ENCODE measurements around the gene FOXL3.
"Not testable (repeated sequence)": the region's sequence is repeated elsewhere in the genome, so short reads cannot be mapped to it uniquely, and the experiment has no call there.

FOXL3 gene

GRCh38 chr7:289756-290553 is at the start of gene FOXL3:
Gene FOXL3, plus strand, starts transcription at chr7:290170. Its CDS starts 0 bp downstream, at chr7:290170.
- DNase-seq (ENCODE audit: low read depth, low spot score), result no peak

GRCh38 chr7:240887-241421 is 49.0 kb upstream of the FOXL3 start:
- DNase-seq (ENCODE audit: low read depth, low spot score), result no peak

GRCh38 chr7:241513-241912 is 48.5 kb upstream of the FOXL3 start:
- DNase-seq (ENCODE audit: low read depth, low spot score), result no peak

GRCh38 chr7:242826-243579 is 47.0 kb upstream of the FOXL3 start:
- not testable (repeated sequence) for DNase-seq (ENCODE audit: low read depth, low spot score)

GRCh38 chr7:243580-243978 is 46.4 kb upstream of the FOXL3 start:
- not testable (repeated sequence) for DNase-seq (ENCODE audit: low read depth, low spot score)

GRCh38 chr7:244974-245373 is 45.0 kb upstream of the FOXL3 start:
- DNase-seq (ENCODE audit: low read depth, low spot score), result no peak

- no peak for DNase-seq (ENCODE audit: low read depth, low spot score)
These were observed 44.2 kb upstream of the FOXL3 start for GRCh38 chr7:245574-246295.

GRCh38 chr7:246451-246850 is 43.5 kb upstream of the FOXL3 start:
- DNase-seq (ENCODE audit: low read depth, low spot score), result no peak

GRCh38 chr7:247181-247580 is 42.8 kb upstream of the FOXL3 start:
- DNase-seq (ENCODE audit: low read depth, low spot score), result no peak

- DNase-seq (ENCODE audit: low read depth, low spot score), result no peak
These were observed 42.3 kb upstream of the FOXL3 start for GRCh38 chr7:247636-248035.

- DNase-seq (ENCODE audit: low read depth, low spot score), result no peak
These were observed 41.1 kb upstream of the FOXL3 start for GRCh38 chr7:248732-249435.

- DNase-seq (ENCODE audit: low read depth, low spot score), result no peak
These were observed 40.0 kb upstream of the FOXL3 start for GRCh38 chr7:249989-250388.

GRCh38 chr7:250523-250922 is 39.4 kb upstream of the FOXL3 start:
- no peak for DNase-seq (ENCODE audit: low read depth, low spot score)

- DNase-seq (ENCODE audit: low read depth, low spot score), result no peak
These were observed 39.0 kb upstream of the FOXL3 start for GRCh38 chr7:251005-251404.

- no peak for DNase-seq (ENCODE audit: low read depth, low spot score)
These were observed 38.4 kb upstream of the FOXL3 start for GRCh38 chr7:251446-252175.

- no peak for DNase-seq (ENCODE audit: low read depth, low spot score)
These were observed 37.6 kb upstream of the FOXL3 start for GRCh38 chr7:252216-252965.

- no peak for DNase-seq (ENCODE audit: low read depth, low spot score)
These were observed 37.0 kb upstream of the FOXL3 start for GRCh38 chr7:252981-253380.

- DNase-seq (ENCODE audit: low read depth, low spot score), result no peak
These were observed 36.2 kb upstream of the FOXL3 start for GRCh38 chr7:253581-254336.

GRCh38 chr7:254337-255037 is 35.5 kb upstream of the FOXL3 start:
- DNase-seq (ENCODE audit: low read depth, low spot score), result no peak

All from smooth muscle cell of the brain vasculature (primary cell).